GM13977 (cell line): ENCODE data around the gene LARP1.

Experiments used
- DNase-seq: peaks from one replicate; pipeline ENCODE4 v3.0.0; 2012; ENCODE audit warnings: low spot score
- in situ Hi-C: fragments of 300-500 bp; cut with MboI; formaldehyde crosslinking; loops from one replicate; pipeline ENCODE4 v1.12.0; 2022; ENCODE audit warnings: low sequenced_read_pairs, low pct_unique_long_range_greater_than_20kb, mixed read lengths, inconsistent platforms; ENCODE audit not compliant: unreplicated experiment
- TF ChIP-seq, protein P1 (sequence below): IDR thresholded peaks from 2 replicates; pipeline ENCODE4 v1.5.1; 2012; ENCODE audit warnings: mild to moderate bottlenecking, control low read depth; ENCODE audit not compliant: insufficient read depth; ENCODE audit errors: extremely low read depth, missing control alignments

The LARP1 gene

GRCh38 chr5:154842689-154843530 is 87.7 kb downstream of the LARP1 start:
- DNase-seq: no peak
- TF ChIP-seq, protein P1, sequence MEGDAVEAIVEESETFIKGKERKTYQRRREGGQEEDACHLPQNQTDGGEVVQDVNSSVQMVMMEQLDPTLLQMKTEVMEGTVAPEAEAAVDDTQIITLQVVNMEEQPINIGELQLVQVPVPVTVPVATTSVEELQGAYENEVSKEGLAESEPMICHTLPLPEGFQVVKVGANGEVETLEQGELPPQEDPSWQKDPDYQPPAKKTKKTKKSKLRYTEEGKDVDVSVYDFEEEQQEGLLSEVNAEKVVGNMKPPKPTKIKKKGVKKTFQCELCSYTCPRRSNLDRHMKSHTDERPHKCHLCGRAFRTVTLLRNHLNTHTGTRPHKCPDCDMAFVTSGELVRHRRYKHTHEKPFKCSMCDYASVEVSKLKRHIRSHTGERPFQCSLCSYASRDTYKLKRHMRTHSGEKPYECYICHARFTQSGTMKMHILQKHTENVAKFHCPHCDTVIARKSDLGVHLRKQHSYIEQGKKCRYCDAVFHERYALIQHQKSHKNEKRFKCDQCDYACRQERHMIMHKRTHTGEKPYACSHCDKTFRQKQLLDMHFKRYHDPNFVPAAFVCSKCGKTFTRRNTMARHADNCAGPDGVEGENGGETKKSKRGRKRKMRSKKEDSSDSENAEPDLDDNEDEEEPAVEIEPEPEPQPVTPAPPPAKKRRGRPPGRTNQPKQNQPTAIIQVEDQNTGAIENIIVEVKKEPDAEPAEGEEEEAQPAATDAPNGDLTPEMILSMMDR: no peak
- in situ Hi-C loops: no loop called here

- TF ChIP-seq, protein P1: no peak
- no peak for DNase-seq
- in situ Hi-C loops: no loop called here
Measured at GRCh38 chr5:154844809-154845208, 89.6 kb downstream of the LARP1 start.

- in situ Hi-C loops: no loop called here
- TF ChIP-seq, protein P1: no peak
Measured at GRCh38 chr5:154849264-154849785, 94.1 kb downstream of the LARP1 start.

GRCh38 chr5:154849791-154850201 is 94.6 kb downstream of the LARP1 start:
- in situ Hi-C loops: no loop called here
- TF ChIP-seq, protein P1: no peak
- DNase-seq: no peak

More at GRCh38 chr5:154849264-154849785, 94.1 kb downstream of the LARP1 start:
- no peak for DNase-seq

- TF ChIP-seq, protein P1: no peak
- DNase-seq: no peak
- in situ Hi-C loops: no loop called here
Measured at GRCh38 chr5:154850255-154851062, 95.3 kb downstream of the LARP1 start, which contains the start of gene FAXDC2. Gene FAXDC2 (minus strand): TSS chr5:154850603. CDS start chr5:154838178, 12,425 bp downstream.

GRCh38 chr5:154851351-154851750 is 96.2 kb downstream of the LARP1 start:
- TF ChIP-seq, protein P1: no peak
- in situ Hi-C loops: no loop called here
- DNase-seq: no peak
